Kidney tubule cell (primary cell): ENCODE results near the gene PLXNA4.

Experiments used
- DNase-seq: peaks from one replicate; pipeline ENCODE4 v3.0.0-alpha.2; 2018; ENCODE audit warnings: low spot score

PLXNA4 gene

DNA sequence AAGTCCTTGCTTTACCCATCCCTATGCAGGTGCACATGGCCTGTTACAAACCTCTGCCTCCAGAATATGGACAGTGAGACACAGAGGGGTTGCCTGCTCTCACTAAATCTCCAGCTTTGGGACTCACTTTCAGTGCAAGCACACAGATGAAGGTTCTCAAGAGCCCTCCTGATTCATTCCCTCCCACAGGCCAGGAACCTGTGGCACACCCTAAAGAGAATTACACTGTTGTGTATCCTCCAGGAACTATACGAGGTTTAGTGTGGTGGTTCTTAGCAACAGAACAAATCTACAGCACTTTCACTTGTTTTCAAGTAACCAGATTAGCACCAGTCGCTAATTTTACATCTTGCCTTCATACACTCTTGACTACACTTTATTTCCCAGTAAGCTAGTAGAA, 192.3 kb downstream of the PLXNA4 start:
- peak; percentile 9 for DNase-seq

DNA sequence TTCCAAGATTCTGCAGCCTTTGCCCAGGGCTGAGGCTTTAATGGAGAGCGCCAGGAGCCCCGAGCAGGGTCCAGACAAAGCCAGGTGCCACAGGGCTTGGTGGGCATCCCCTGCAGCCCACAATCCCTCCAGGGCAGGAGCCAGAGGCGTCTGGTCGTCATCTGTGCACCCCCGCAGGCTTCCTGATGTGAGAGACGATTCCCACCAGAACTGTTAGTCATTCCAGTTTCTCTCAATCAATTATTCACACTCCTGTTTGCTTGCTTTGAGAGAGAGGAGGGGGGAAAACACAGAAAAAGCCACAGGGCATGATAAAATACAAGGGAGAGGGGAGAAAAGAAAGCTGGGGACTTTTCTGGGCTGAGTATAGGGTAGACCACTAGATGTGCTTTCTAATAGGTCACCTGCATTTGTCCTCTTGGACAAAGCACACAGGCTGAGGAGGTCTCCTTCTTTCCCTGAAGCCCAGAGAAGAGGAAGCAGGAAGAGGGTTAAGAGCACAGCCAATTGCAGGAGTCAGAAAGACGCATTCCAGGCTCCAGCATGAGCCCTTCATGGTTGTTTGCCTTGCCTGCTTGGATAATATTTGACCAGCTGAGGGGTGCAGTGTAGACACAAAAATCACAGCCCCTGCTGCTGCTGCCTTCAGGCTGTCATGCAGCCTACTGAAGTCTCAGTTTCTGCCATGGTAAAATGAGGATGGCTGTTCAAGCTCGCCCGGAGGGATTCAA, 194.4 kb downstream of the PLXNA4 start:
- DNase-seq: peak; percentile 81

DNA sequence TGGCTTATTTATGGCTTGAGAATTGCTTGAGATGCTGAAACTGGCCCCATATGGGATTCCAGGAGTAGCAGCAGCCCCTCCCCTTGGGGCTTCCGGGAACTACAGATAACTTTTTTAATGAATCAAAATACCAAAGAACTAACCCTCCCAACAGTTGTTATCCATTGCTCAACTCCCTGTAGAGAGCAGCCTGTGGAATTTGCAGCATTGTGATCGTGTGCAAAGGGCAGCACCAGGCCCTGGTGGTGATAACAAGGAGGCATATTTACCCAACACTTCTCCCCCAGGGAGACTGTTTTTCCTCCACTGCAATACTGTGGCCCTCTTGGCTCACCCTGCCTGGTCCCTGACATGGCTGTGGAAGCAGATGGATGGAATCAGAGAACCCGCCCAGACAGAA, 196.2 kb downstream of the PLXNA4 start:
- DNase-seq: peak; percentile 6

DNA sequence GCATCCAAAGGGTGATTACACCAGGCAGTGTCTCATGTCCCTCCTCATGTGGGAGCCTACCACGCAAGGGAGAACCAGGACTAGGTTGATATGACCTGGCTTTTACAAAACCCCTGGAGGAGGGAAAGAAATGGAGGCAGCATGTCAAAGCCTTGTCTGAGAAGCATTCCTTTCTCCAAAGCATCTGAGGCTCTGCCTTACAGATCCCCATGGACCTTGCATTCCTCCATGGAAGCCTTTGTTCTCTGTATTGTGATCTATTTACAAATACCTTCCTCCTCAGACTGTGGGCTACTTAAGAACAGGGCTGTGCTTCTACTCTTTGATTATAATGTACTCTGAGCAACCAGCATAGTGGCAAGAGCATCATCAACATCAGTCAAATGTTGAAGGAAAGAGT, 197.0 kb downstream of the PLXNA4 start:
- no peak for DNase-seq

GRCh38 chr7:132377703-132378584, 198.3 kb downstream of the PLXNA4 start:
- DNase-seq: peak; percentile 52

DNA sequence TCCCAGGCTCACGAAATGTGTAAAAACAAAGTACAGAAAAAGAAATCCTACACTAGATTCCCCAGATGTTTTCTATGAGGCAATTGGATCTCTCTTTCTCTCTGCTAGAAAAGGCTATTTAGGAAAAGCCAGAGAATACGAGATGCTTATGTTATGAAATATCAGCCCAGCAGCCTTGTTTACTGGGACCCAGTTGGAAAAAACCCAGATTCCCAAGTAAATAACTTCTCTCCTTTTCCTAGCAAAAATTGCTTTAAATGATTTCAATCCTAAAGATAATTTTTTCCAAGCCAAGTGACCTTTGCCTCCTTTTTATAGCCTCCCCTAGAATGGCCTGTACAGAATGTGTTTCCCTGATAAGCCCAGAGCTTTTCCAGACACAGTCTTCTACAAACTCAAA, 199.3 kb downstream of the PLXNA4 start:
- DNase-seq: no peak

DNA sequence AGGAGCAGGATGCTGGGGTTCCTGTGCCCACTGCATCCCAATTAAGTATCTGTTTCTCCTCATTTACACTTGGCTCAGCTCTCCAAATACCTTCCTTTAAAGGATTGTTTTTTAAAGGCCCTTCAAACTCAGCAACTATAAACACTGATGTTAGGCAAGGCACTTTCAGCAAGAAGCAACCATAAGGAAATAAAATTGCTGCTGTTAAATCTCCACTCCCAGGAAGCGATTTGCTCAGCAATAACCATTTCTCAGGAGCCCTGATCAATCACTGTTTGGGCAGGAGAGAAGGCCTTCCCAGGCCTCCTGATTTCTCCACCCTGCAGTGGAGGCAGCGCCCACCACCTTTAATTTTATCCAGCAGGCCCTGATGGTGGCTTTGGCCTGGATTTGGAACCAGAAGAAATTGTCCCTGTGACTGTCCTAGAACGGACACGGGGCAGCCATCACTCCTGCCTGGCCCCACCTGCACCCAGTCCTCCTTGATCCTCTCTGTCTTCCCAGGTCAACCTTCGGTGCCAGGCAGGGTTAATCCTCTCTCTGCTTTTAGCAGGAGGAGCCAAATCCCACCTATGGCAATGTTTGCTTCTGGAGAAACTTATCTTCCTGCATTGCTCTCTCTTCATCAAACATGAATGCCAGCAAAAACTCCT, 199.8 kb downstream of the PLXNA4 start:
- no peak for DNase-seq

- no peak for DNase-seq
These were observed 202.4 kb downstream of the PLXNA4 start for GRCh38 chr7:132373879-132374278.

DNA sequence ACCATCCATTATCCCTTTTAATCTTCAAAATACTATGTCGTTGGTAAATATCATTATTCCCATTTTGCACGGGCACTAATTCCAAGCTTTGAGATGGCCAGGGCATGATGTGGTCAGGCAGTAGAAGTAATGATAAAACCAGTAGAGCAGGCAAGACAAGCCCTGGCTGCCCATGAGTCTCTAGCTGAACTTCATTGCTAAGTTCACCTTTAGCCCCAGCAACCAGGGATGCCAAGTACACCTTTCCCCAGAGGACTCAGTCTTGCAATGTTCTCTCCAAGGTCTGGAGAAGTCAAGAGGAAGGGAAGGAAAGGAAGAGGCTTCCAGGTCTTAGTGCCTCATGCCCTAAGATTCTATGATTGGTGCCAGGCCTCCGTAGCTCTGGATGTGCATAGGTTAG, 203.2 kb downstream of the PLXNA4 start:
- no peak for DNase-seq

- DNase-seq: no peak
These were observed 204.3 kb downstream of the PLXNA4 start for GRCh38 chr7:132371948-132372347.

GRCh38 chr7:132368246-132368900, 207.9 kb downstream of the PLXNA4 start:
- no peak for DNase-seq

GRCh38 chr7:132367795-132368194, 208.5 kb downstream of the PLXNA4 start:
- DNase-seq: no peak

- DNase-seq: no peak
These were observed 209.3 kb downstream of the PLXNA4 start for GRCh38 chr7:132367004-132367403.

- no peak for DNase-seq
These were observed 212.0 kb downstream of the PLXNA4 start for GRCh38 chr7:132364226-132364625.

DNA sequence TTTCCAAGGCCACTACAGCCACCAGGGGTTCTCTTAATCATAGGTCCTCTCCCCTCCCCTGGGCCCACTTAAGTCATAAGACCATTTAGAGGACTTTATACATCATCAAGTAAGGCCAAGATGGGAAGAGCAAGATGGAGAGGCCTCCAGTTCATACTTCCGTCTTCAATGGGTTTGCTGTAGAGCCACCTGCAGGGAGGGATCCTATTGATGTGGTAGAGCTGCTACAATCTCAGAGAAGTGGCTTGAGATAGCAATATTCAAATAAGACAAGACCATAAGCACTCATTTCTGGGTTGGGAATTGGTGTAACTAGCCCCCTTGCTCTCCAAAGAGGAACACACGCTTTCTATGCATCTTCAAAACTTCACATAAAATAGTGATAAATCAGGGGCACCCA, 214.2 kb downstream of the PLXNA4 start:
- DNase-seq: no peak

GRCh38 chr7:132361146-132361545, 215.1 kb downstream of the PLXNA4 start:
- DNase-seq: no peak

DNA sequence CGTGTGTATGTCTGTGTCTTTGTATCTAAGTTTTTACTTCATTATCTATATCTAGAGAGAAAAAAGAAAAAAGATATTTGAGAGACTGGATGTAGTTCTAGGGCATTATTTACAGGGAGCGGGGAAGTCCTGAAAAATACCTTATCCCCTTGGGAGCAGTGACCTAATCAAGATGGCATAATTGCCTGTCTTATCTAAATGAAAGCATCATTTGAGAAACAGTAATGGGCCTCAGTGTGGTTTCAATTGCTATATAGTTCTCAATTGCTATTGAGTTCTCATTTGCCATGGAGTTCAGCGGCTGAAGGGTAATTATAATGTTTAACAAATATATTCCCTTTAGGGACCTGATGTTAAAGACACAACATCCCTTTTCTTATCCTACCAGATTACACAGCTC, 216.5 kb downstream of the PLXNA4 start:
- no peak for DNase-seq

GRCh38 chr7:132355048-132355447, 221.2 kb downstream of the PLXNA4 start:
- no peak for DNase-seq

- DNase-seq: no peak
These were observed 221.7 kb downstream of the PLXNA4 start for GRCh38 chr7:132354527-132354926.

GRCh38 chr7:132353936-132354335, 222.3 kb downstream of the PLXNA4 start:
- peak; percentile 17 for DNase-seq

DNA sequence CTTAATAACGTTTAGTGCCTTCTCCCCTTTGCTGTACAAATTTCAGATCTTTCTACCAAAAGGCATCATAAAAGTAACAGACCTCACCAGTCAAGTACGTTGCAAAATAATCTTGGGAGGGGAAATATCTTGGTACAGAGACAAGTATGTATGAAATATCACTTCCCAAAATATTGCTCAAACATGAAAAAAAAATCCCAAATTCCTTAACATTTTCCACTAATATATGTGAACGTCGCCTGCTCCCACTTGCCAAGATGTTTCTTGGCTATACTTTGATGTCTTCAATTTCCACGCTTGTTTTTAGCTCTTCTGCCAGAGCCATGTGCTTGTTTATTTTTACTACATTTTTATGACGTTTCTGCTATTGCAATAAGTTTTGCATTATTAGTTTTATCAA, 223.5 kb downstream of the PLXNA4 start:
- DNase-seq: no peak

GRCh38 chr7:132351954-132352499, 224.2 kb downstream of the PLXNA4 start:
- DNase-seq: no peak
